Stomach smooth muscle (tissue), 2 donors: Measurements from ENCODE around the gene ELFN2.
"Not testable (repeated sequence)": the region's sequence is repeated elsewhere in the genome, so short reads cannot be mapped to it uniquely, and the experiment has no call there.

Source experiments
- H3K27ac ChIP-seq: one replicate; pipeline ENCODE4 v1.7.0; 2013; ENCODE audit warnings: mild to moderate bottlenecking, low read length, inconsistent platforms
- H3K27me3 ChIP-seq, 2 donors: one replicate each; pipeline ENCODE4 v1.7.0; 2013; ENCODE audit warnings: low read length in 2 of 2; ENCODE audit not compliant: insufficient read depth in 2 of 2, control insufficient read depth in 1 of 2
- H3K36me3 ChIP-seq, 2 donors: one replicate each; pipeline ENCODE4 v1.7.0; 2013; ENCODE audit warnings: low read length in 2 of 2; ENCODE audit not compliant: control insufficient read depth in 2 of 2, insufficient read depth in 2 of 2
- H3K4me1 ChIP-seq: one replicate; pipeline ENCODE4 v1.7.0; 2013; ENCODE audit warnings: low read length; ENCODE audit not compliant: control insufficient read depth, insufficient read depth
- H3K4me3 ChIP-seq, 2 donors: one replicate each; pipeline ENCODE4 v1.7.0; 2013; ENCODE audit warnings: low read length in 2 of 2
- H3K9ac ChIP-seq, 2 donors: one replicate each; pipeline ENCODE4 v1.7.0; 2013; ENCODE audit warnings: low read length in 2 of 2, mild to moderate bottlenecking in 1 of 2
- H3K9me3 ChIP-seq, 2 donors: one replicate each; pipeline ENCODE4 v1.7.0; 2013; ENCODE audit warnings: low read length in 2 of 2; ENCODE audit not compliant: control insufficient read depth in 2 of 2
- donor health status: healthy.
- donor health status: Pancreatic carcinoma.

ELFN2 gene

GRCh38 chr22:37335806-37336199 lies 91.5 kb downstream of the ELFN2 start:
- no peak overlapping the region for H3K27ac ChIP-seq
- H3K9ac ChIP-seq, result no peak overlapping the region
- H3K4me3 ChIP-seq, result no peak overlapping the region
- peaks cover 44 to 64% of the 10 kb centered on the region in 2 donors for H3K27me3 ChIP-seq
- no peaks in the 10 kb centered on the region for H3K36me3 ChIP-seq
- H3K4me1 ChIP-seq, result no peaks in the 10 kb centered on the region
- H3K9me3 ChIP-seq, result no peaks in the 10 kb centered on the region

- Histone ChIP-seq H3K4me3 (no peak overlapping the region), H3K27me3 (peaks cover 46 to 71% of the 10 kb centered on the region in 2 donors), H3K4me1 (no peaks in the 10 kb centered on the region), H3K27ac (no peak overlapping the region), H3K9ac (no peak overlapping the region), H3K9me3 (no peaks in the 10 kb centered on the region), H3K36me3 (no peaks in the 10 kb centered on the region)
Observed at GRCh38 chr22:37334859-37335805, 92.1 kb downstream of the ELFN2 start.

GRCh38 chr22:37334461-37334858 lies 92.8 kb downstream of the ELFN2 start:
- Histone ChIP-seq H3K9ac (no peak overlapping the region), H3K4me1 (no peaks in the 10 kb centered on the region), H3K27ac (no peak overlapping the region), H3K36me3 (no peaks in the 10 kb centered on the region), H3K9me3 (no peaks in the 10 kb centered on the region), H3K4me3 (no peak overlapping the region), H3K27me3 (peaks cover 51 to 75% of the 10 kb centered on the region in 2 donors)

GRCh38 chr22:37333724-37334460 lies 93.4 kb downstream of the ELFN2 start:
- no peaks in the 10 kb centered on the region for H3K36me3 ChIP-seq
- H3K27me3 ChIP-seq, result peaks cover 52 to 76% of the 10 kb centered on the region in 2 donors
- no peaks in the 10 kb centered on the region for H3K4me1 ChIP-seq
- H3K9me3 ChIP-seq, result no peaks in the 10 kb centered on the region
- no peak overlapping the region for H3K4me3 ChIP-seq
- no peak overlapping the region for H3K27ac ChIP-seq
- no peak overlapping the region for H3K9ac ChIP-seq

DNA sequence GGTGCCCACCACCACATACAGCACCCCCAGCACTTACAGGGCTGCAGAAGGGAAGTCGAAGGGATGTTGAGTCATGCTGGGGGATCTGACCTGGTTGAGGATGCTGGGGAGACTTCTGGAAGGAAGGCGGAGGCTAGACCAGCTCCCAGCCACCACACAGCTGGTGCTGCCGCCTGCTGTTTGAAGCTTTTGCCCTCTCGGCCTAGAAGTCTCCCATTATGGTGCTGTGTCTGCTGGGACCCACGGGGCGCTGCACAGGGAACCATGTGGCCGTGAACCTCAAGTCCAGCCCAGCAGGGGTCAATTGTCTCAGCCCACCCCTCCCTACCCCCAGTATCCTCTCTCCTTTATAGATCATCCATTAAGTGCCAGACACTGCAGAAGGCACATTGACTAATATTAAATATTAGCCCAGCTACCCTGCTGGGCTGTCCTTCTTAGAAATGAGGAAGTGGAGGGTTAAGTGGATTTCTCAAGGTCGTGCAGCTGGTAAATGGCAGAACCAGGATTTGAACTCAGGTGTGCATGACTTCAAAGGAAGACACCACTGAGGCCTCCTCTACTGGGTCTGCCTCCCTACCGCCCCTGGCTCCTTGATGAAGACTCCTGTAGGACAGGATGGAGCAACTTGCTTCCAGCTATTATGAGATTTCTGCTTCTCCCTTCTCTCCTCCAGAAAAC lies 95.3 kb downstream of the ELFN2 start:
- Histone ChIP-seq H3K27ac (no peak overlapping the region), H3K9ac (no peak overlapping the region), H3K9me3 (no peaks in the 10 kb centered on the region), H3K27me3 (peaks cover 52 to 77% of the 10 kb centered on the region in 2 donors), H3K36me3 (no peaks in the 10 kb centered on the region), H3K4me3 (no peak overlapping the region), H3K4me1 (no peaks in the 10 kb centered on the region)

DNA sequence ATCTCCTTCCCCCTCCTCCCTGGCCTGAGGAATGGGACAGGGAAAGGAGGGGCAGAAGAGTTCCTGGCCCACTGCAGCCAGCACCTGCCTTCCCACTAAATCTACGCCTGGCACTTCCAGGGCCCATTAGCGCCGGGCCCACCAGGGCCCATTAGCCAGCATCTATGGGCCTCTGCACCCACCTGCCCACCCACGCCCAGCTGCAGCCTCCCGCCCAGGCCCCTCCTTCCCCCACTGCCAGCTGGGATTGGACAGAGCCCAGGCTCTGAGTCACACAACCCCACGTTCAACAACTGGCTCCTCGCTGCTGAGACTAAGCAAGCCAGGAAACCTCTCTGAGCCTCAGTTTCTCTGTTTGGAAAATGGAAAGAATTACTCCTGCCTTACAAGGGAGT lies 96.2 kb downstream of the ELFN2 start:
- H3K27ac ChIP-seq, result no peak overlapping the region
- no peak overlapping the region for H3K4me3 ChIP-seq
- no peak overlapping the region for H3K9ac ChIP-seq
- no peaks in the 10 kb centered on the region for H3K4me1 ChIP-seq
- no peaks in the 10 kb centered on the region for H3K36me3 ChIP-seq
- peaks cover 54 to 73% of the 10 kb centered on the region in 2 donors for H3K27me3 ChIP-seq
- H3K9me3 ChIP-seq, result no peaks in the 10 kb centered on the region

DNA sequence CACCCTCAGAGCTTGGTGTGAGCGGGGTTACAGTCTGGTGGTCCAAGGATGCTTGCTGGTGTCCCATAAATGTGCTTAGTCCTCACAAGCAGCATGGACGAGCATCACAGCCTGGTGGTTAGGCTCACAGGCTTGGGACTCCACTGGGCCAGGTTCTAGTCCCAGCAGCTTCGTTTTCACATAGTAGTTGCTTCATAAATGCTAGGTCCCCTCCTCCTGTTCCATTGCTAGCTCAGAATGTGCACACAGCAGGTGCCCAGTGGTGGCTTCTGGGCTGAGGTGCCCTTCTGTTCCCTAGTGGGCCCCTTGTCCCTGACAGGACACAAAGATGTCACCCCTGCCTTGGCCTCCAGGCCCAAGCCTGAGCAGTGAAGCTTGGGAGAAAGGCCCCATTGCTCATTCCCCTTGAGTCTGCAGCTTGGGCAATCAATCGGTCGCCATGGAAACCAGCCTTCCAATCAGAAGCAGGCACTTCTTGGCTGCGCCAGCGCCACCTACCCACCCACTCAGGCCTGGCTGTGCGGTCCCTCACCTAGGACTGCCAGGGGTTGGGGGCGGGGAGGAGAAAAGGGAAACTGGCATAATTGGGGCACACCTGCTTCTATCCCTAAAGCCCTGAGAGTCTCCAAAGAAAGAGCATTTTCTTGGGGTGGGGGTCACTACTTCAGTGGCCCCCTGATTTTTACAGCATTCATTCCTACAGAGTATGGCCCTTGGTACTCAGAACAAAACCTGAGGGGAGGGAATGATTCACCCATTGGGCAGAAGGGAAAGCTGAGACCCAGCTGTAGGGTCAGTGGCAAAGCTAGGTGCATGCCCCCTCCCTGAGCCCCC lies 96.9 kb downstream of the ELFN2 start:
- no peaks in the 10 kb centered on the region for H3K4me1 ChIP-seq
- H3K27me3 ChIP-seq, result peaks cover 51 to 71% of the 10 kb centered on the region in 2 donors
- no peak overlapping the region for H3K4me3 ChIP-seq
- H3K36me3 ChIP-seq, result no peaks in the 10 kb centered on the region
- H3K27ac ChIP-seq, result no peak overlapping the region
- no peak overlapping the region for H3K9ac ChIP-seq
- H3K9me3 ChIP-seq, result no peaks in the 10 kb centered on the region

- Histone ChIP-seq H3K27me3 (peaks cover 47 to 71% of the 10 kb centered on the region in 2 donors), H3K9ac (no peak overlapping the region)
Observed at GRCh38 chr22:37329238-37330140, 97.8 kb downstream of the ELFN2 start.

GRCh38 chr22:37328538-37329237 lies 98.6 kb downstream of the ELFN2 start:
- not testable (repeated sequence) for H3K9ac ChIP-seq, H3K4me3 ChIP-seq, H3K27ac ChIP-seq, H3K9me3 ChIP-seq, H3K36me3 ChIP-seq, H3K4me1 ChIP-seq
- H3K27me3 ChIP-seq, result peaks cover 46 to 69% of the 10 kb centered on the region in 2 donors

More at GRCh38 chr22:37329238-37330140, 97.8 kb downstream of the ELFN2 start:
- H3K36me3 ChIP-seq, result no peaks in the 10 kb centered on the region
- no peak overlapping the region for H3K27ac ChIP-seq
- H3K4me3 ChIP-seq, result no peak overlapping the region
- no peaks in the 10 kb centered on the region for H3K9me3 ChIP-seq
- H3K4me1 ChIP-seq, result no peaks in the 10 kb centered on the region
